Measurements from ENCODE around the gene ADAT2. TPM values are rescaled to one million over a fixed set of nuclear protein-coding genes. Genes with fewer than 3 reads are reported as not detected.

Gene ADAT2
- 2.1 TPM for total RNA-seq (2013)
- polyA plus RNA-seq (1 to 10 TPM in 1 of 3 donors, under 1 TPM in 2; 0.08 to 9.7 (median 0.51) TPM), polyA minus RNA-seq (0.42 and 0.48 TPM in 2 replicates), total RNA-seq (0.35 to 8.0 (median 4.1) reads per million in 11 experiments)

- Histone ChIP-seq H3K79me2 (ENCODE audit: insufficient read depth, low read length) (peaks cover 11% of the 10 kb centered on the region), H3K27me3 (ENCODE audit: control insufficient read depth in 2 of 2, insufficient read depth in 2 of 2, low read length in 2 of 2) (no peaks in the 10 kb centered on the region), H3K9ac (ENCODE audit: insufficient read depth, low read length, poor library complexity, severe bottlenecking) (peak within 1 kb of the TSS; percentile 78), H3K27ac (ENCODE audit: low read depth in 1 of 2, low read length in 2 of 2) (peak within 1 kb of the TSS; percentile 75 to 85), H3K4me2 (replicated peaks; ENCODE audit: extremely low read depth, low read length, poor library complexity, severe bottlenecking) (peak within 1 kb of the TSS; percentile 94), H3K9me3 (replicated peaks in 1 of 2; ENCODE audit: control insufficient read depth in 1 of 2, insufficient read depth in 1 of 2, low read length in 2 of 2) (no peaks in the 10 kb centered on the region), H3K4me1 (ENCODE audit: control insufficient read depth in 1 of 2, insufficient read depth in 2 of 2, low read length in 2 of 2) (peaks cover 14 to 16% of the 10 kb centered on the region in 2 donors), H3K36me3 (replicated peaks in 1 of 2; ENCODE audit: control insufficient read depth in 1 of 2, insufficient read depth in 2 of 2, low read length in 2 of 2) (no peaks in the 10 kb centered on the region), H3K4me3 (replicated peaks in 1 of 3; ENCODE audit: low read depth in 2 of 3, low read length in 3 of 3) (peak within 1 kb of the TSS; percentile 52 to 90 (median 89)), H2AFZ (ENCODE audit: insufficient read depth, low read depth, low read length, poor library complexity, severe bottlenecking) (peak within 1 kb of the TSS; percentile 91), H4K20me1 (ENCODE audit: insufficient read depth, low read length) (no peaks in the 10 kb centered on the region)
- H3K4me1 Mint-ChIP-seq: peaks cover 23% of the 10 kb centered on the region
- TF ChIP-seq, protein P1, sequence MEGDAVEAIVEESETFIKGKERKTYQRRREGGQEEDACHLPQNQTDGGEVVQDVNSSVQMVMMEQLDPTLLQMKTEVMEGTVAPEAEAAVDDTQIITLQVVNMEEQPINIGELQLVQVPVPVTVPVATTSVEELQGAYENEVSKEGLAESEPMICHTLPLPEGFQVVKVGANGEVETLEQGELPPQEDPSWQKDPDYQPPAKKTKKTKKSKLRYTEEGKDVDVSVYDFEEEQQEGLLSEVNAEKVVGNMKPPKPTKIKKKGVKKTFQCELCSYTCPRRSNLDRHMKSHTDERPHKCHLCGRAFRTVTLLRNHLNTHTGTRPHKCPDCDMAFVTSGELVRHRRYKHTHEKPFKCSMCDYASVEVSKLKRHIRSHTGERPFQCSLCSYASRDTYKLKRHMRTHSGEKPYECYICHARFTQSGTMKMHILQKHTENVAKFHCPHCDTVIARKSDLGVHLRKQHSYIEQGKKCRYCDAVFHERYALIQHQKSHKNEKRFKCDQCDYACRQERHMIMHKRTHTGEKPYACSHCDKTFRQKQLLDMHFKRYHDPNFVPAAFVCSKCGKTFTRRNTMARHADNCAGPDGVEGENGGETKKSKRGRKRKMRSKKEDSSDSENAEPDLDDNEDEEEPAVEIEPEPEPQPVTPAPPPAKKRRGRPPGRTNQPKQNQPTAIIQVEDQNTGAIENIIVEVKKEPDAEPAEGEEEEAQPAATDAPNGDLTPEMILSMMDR (IDR thresholded peaks at IDR 0.05): no peak
- DNase-seq: peak; percentile 90 to 93 (median 91)
- no peaks in the 10 kb centered on the region for H3K9me3 Mint-ChIP-seq
- intact Hi-C loops (cut with micrococcal nuclease): loop anchor here in 1 of 2 donors (10.0 kb wide), 1 partner anchor 64 kb away; the partner anchor contains the start of gene FUCA2
- H3K36me3 Mint-ChIP-seq: no peaks in the 10 kb centered on the region
- WGBS (ENCODE audit: insufficient coverage): under 1% methylated on average over 50 of the region's 56 CpGs
- H3K27ac Mint-ChIP-seq: peak within 1 kb of the TSS; percentile 88 to 96 (median 93)
- H3K27me3 Mint-ChIP-seq (ENCODE audit: low read depth in 3 of 3): peaks cover 0 to 2% (median 0%) of the 10 kb centered on the region in 3 donors
- peak within 1 kb of the TSS; percentile 97 for H3K4me3 Mint-ChIP-seq
These were observed at the start of gene ADAT2, which contains the start of gene PEX3 for GRCh38 chr6:143450453-143451371. ADAT2 (minus strand) TSS chr6:143450695; CDS start chr6:143450658, 37 bp downstream. PEX3 (plus strand) TSS chr6:143450805; CDS start chr6:143451043, 238 bp downstream.

- Mint-ChIP-seq H3K4me1 (no peaks in the 10 kb centered on the region), H3K27me3 (ENCODE audit: low read depth in 3 of 3) (no peaks in the 10 kb centered on the region), H3K4me3 (no peak overlapping the region), H3K36me3 (peaks cover 83 to 92% of the 10 kb centered on the region in 2 donors), H3K9me3 (peaks cover 0 to 7% (median 0%) of the 10 kb centered on the region in 7 donors), H3K27ac (peak overlapping the region in 3 of 7 donors; percentile 14 to 76 (median 72))
- Histone ChIP-seq H3K36me3 (replicated peaks in 1 of 2; ENCODE audit: control insufficient read depth in 1 of 2, insufficient read depth in 2 of 2, low read length in 2 of 2) (peaks cover 82 to 98% of the 10 kb centered on the region in 2 donors), H3K4me3 (replicated peaks in 1 of 3; ENCODE audit: low read depth in 2 of 3, low read length in 3 of 3) (no peak overlapping the region), H3K27me3 (ENCODE audit: control insufficient read depth in 2 of 2, insufficient read depth in 2 of 2, low read length in 2 of 2) (no peaks in the 10 kb centered on the region), H3K4me1 (ENCODE audit: control insufficient read depth in 1 of 2, insufficient read depth in 2 of 2, low read length in 2 of 2) (no peaks in the 10 kb centered on the region), H4K20me1 (ENCODE audit: insufficient read depth, low read length) (peaks cover 23% of the 10 kb centered on the region), H3K9me3 (replicated peaks in 1 of 2; ENCODE audit: control insufficient read depth in 1 of 2, insufficient read depth in 1 of 2, low read length in 2 of 2) (no peaks in the 10 kb centered on the region), H3K9ac (ENCODE audit: insufficient read depth, low read length, poor library complexity, severe bottlenecking) (no peak overlapping the region), H3K4me2 (replicated peaks; ENCODE audit: extremely low read depth, low read length, poor library complexity, severe bottlenecking) (no peak overlapping the region), H3K27ac (ENCODE audit: low read depth in 1 of 2, low read length in 2 of 2) (no peak overlapping the region), H2AFZ (ENCODE audit: insufficient read depth, low read depth, low read length, poor library complexity, severe bottlenecking) (no peak overlapping the region), H3K79me2 (ENCODE audit: insufficient read depth, low read length) (no peaks in the 10 kb centered on the region)
- 81% methylated on average over 4 of the region's 4 CpGs for WGBS (ENCODE audit: insufficient coverage)
- DNase-seq: no peak
- intact Hi-C loops (cut with micrococcal nuclease): no loop called here
- TF ChIP-seq, protein P1 (IDR thresholded peaks at IDR 0.05): no peak
These were observed 47.9 kb upstream of the ADAT2 start for GRCh38 chr6:143498428-143498827.
